Gastroesophageal sphincter (tissue), 4 donors: ENCODE results near the gene B9D1. TPM values are rescaled to one million over a fixed set of nuclear protein-coding genes. Genes with fewer than 3 reads are reported as not detected.

Experiments
- ATAC-seq: fragments of 150-250 bp; one replicate; pipeline ENCODE4 v1.9.1; 2016; ENCODE audit warnings: mild to moderate bottlenecking, moderate library complexity
- H3K27ac ChIP-seq, 4 donors: fragments of 200-600 bp; sonication (generic) in 3 of 4; 1 replicate in 3 of 4; 2 replicates in 1 of 4; pipeline ENCODE4 v1.5.1; 2016 to 2019
- H3K27me3 ChIP-seq: fragments of 200-600 bp; sonication (generic); one replicate; pipeline ENCODE4 v1.5.1; 2019
- H3K36me3 ChIP-seq, 2 donors: fragments of 200-600 bp; sonication (generic); one replicate each; pipeline ENCODE4 v1.5.1; 2019; ENCODE audit warnings: control low read depth in 1 of 2
- H3K4me1 ChIP-seq, 3 donors: fragments of 200-600 bp; sonication (generic); 1 replicate in 2 of 3; 2 replicates in 1 of 3; pipeline ENCODE4 v1.5.1; 2016 to 2019; ENCODE audit warnings: control low read depth in 2 of 3
- H3K4me3 ChIP-seq, 2 donors: fragments of 200-600 bp; sonication (generic); one replicate each; pipeline ENCODE4 v1.5.1; 2019; ENCODE audit warnings: mild to moderate bottlenecking in 1 of 2, moderate library complexity in 1 of 2
- H3K9me3 ChIP-seq, 3 donors: fragments of 200-600 bp; sonication (generic); one replicate each; pipeline ENCODE4 v1.5.1; 2017 to 2019; ENCODE audit warnings: control low read depth in 2 of 3
- CTCF ChIP-seq, 4 experiments: fragments of 200-600 bp in 2 of 4; fragments of 450-650 bp in 2 of 4; sonication (generic) in 1 of 4; IDR thresholded peaks; one replicate each; pipeline ENCODE4 v1.5.1; 2017 to 2019; ENCODE audit warnings: antibody characterized with exemption in 4 of 4, mild to moderate bottlenecking in 2 of 4, moderate library complexity in 2 of 4
- EP300 ChIP-seq: sonication (generic); formaldehyde crosslinking; IDR thresholded peaks from one replicate; pipeline ENCODE4 v1.6.1; 2017; ENCODE audit warnings: antibody characterized with exemption, mild to moderate bottlenecking
- POLR2A ChIP-seq, 2 donors: fragments of 450-650 bp; IDR thresholded peaks; one replicate each; pipeline ENCODE4 v1.6.1; 2017; ENCODE audit warnings: antibody characterized with exemption in 2 of 2, mild to moderate bottlenecking in 2 of 2, moderate library complexity in 1 of 2
- POLR2AphosphoS5 ChIP-seq: sonication (generic); formaldehyde crosslinking; IDR thresholded peaks from one replicate; pipeline ENCODE4 v1.6.1; 2017; ENCODE audit warnings: antibody characterized with exemption
- WGBS, 2 donors: methylation state at CpG; one replicate each; pipeline ENCODE4 v1.1.5; 2018; ENCODE audit warnings: low coverage in 1 of 2; 5-methylcytosine and 5-hydroxymethylcytosine counted together
- total RNA-seq, 4 donors: library from RNA; depleted of rRNA; stranded (reverse); fragments of >200 nt; gene quantifications; one replicate each; pipeline ENCODE4 v1.1.0, GENCODE V29; 2016

B9D1 gene
- total RNA-seq, 4 donors from 2014 or later, result 10.5 to 30.2 (median 16.2) TPM

GRCh38 chr17:19331543-19332245 is 30.8 kb downstream of the B9D1 start:
- no peak overlapping the region for H3K27ac ChIP-seq

GRCh38 chr17:19331134-19331533 is 31.4 kb downstream of the B9D1 start:
- Histone ChIP-seq H3K36me3 (peaks cover 0 to 66% of the 10 kb centered on the region in 2 donors), H3K9me3 (no peaks in the 10 kb centered on the region), H3K27me3 (no peaks in the 10 kb centered on the region), H3K4me1 (peaks cover 0 to 9% (median 0%) of the 10 kb centered on the region in 3 donors), H3K27ac (no peak overlapping the region), H3K4me3 (no peak overlapping the region)
- TF ChIP-seq CTCF (IDR thresholded peaks at IDR 0.05), result no peak
- TF ChIP-seq POLR2AphosphoS5, result peak; percentile 75
- no peak for TF ChIP-seq POLR2A (IDR thresholded peaks at IDR 0.05)
- no peak for TF ChIP-seq EP300
- 22 to 56% methylated on average over 4 of the region's 4 CpGs for WGBS, 2 donors
- ATAC-seq, result peak; percentile 35

More at GRCh38 chr17:19331543-19332245, 30.8 kb downstream of the B9D1 start:
- ATAC-seq, result no peak
- no peak for TF ChIP-seq CTCF (IDR thresholded peaks at IDR 0.05)
- no peak for TF ChIP-seq POLR2A (IDR thresholded peaks at IDR 0.05)
- TF ChIP-seq EP300, result no peak
- TF ChIP-seq POLR2AphosphoS5, result no peak
- H3K36me3 ChIP-seq, result peaks cover 0 to 72% of the 10 kb centered on the region in 2 donors
- peaks cover 0 to 9% (median 0%) of the 10 kb centered on the region in 3 donors for H3K4me1 ChIP-seq
- WGBS, 2 donors, result 65 to 82% methylated on average over 4 to 6 of the region's 13 CpGs
- no peaks in the 10 kb centered on the region for H3K27me3 ChIP-seq
- H3K9me3 ChIP-seq, result no peaks in the 10 kb centered on the region
- H3K4me3 ChIP-seq, result no peak overlapping the region

GRCh38 chr17:19330271-19330670 is 32.3 kb downstream of the B9D1 start:
- TF ChIP-seq POLR2A (IDR thresholded peaks at IDR 0.05) (no peak), CTCF (IDR thresholded peaks at IDR 0.05) (no peak), EP300 (no peak), POLR2AphosphoS5 (no peak)
- H3K36me3 ChIP-seq, result peaks cover 0 to 61% of the 10 kb centered on the region in 2 donors
- no peaks in the 10 kb centered on the region for H3K27me3 ChIP-seq
- H3K27ac ChIP-seq, result no peak overlapping the region
- H3K9me3 ChIP-seq, result no peaks in the 10 kb centered on the region
- ATAC-seq, result no peak
- H3K4me3 ChIP-seq, result no peak overlapping the region
- 82% methylated on average over 2 of the region's 3 CpGs; no CpG with 5 or more reads in 1 of the 2 donors for WGBS, 2 donors
- no peaks in the 10 kb centered on the region for H3K4me1 ChIP-seq

- no peaks in the 10 kb centered on the region for H3K9me3 ChIP-seq
- H3K4me3 ChIP-seq, result no peak overlapping the region
- no peaks in the 10 kb centered on the region for H3K27me3 ChIP-seq
- no peaks in the 10 kb centered on the region for H3K4me1 ChIP-seq
- WGBS, 2 donors, result 100% methylated on average over 2 of the region's 2 CpGs; no CpG with 5 or more reads in 1 of the 2 donors
- no peak overlapping the region for H3K27ac ChIP-seq
- TF ChIP-seq POLR2A (IDR thresholded peaks at IDR 0.05) (no peak), CTCF (IDR thresholded peaks at IDR 0.05) (no peak), POLR2AphosphoS5 (no peak), EP300 (no peak)
- H3K36me3 ChIP-seq, result peaks cover 0 to 61% of the 10 kb centered on the region in 2 donors
- ATAC-seq, result no peak
Measured at GRCh38 chr17:19329839-19330238, 32.7 kb downstream of the B9D1 start.

- no peaks in the 10 kb centered on the region for H3K27me3 ChIP-seq
- H3K4me1 ChIP-seq, result no peaks in the 10 kb centered on the region
- no CpG with 5 or more reads among the region's 2 CpGs for WGBS, 2 donors
- no peak for TF ChIP-seq POLR2AphosphoS5
- ATAC-seq, result no peak
- no peak overlapping the region for H3K27ac ChIP-seq
- H3K36me3 ChIP-seq, result peaks cover 0 to 56% of the 10 kb centered on the region in 2 donors
- H3K4me3 ChIP-seq, result no peak overlapping the region
- no peaks in the 10 kb centered on the region for H3K9me3 ChIP-seq
Measured at GRCh38 chr17:19329136-19329535, 33.4 kb downstream of the B9D1 start.
